Measurements from ENCODE around the gene DRC7. TPM values are rescaled to one million over a fixed set of nuclear protein-coding genes. Genes with fewer than 3 reads are reported as not detected.
"Not testable (repeated sequence)": the region's sequence is repeated elsewhere in the genome, so short reads cannot be mapped to it uniquely, and the experiment has no call there.

The DRC7 gene
- total RNA-seq, 1 experiment from 2014 or later: not detected

DNA sequence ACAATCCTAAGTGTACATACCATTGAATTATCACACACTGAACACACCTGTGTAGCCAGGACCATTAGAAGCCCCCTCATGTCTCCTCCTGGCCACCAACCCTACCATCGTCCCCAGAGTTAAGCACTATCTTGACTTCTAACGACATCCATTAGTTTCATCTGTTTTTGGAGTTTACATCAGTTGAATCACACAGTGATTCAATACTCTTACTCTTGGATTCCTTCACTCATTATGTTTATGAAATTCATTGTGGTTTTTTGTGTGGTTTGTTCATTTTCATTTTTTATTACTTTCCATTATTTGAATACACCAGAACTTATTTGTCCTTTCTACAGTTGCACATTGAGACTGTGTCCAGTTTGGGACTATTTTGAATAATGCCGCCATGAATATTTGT lies 13.6 kb downstream of the DRC7 start:
- DNase-seq (ENCODE audit: extremely low read depth, low read depth): no peak

DNA sequence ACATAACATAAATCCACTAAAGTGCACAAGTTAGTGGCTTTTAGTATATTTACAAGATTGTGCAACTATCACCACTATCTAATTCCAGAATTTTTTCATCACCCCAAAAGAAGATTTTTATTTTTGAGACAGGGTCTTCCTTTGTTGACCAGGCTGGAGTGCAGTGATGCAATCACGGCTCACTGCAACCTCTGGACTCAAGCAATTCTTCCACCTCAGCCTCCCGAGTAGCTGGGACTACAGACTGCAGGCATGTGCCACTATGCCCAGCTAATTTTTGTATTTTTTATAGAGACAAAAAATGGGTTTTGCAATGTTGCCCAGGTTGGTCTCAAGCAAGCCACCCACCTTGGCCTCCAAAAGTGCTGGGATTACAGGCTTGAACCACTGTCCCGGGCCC lies 15.1 kb downstream of the DRC7 start:
- no peak for DNase-seq (ENCODE audit: extremely low read depth, low read depth)

DNA sequence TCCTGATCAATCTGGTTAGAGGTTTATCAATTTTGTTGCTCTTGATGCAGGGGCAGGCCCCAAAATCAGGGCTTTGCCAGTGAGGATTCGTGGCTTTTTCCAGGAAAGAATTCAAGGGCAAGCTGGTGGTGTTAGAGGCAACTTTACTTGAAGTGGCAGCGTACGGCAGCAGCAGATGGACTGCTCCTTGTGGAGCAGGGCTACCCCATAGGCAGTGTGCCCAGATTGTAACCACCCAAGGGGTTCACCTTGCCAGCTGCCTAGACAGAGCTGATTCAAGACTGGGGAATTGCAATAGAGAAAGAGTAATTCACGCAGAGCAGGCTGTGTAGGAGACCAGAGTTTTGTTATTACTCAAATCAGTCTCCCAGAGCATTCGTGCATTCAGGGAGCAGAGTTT lies 16.7 kb downstream of the DRC7 start:
- no peak for DNase-seq (ENCODE audit: extremely low read depth, low read depth)

DNA sequence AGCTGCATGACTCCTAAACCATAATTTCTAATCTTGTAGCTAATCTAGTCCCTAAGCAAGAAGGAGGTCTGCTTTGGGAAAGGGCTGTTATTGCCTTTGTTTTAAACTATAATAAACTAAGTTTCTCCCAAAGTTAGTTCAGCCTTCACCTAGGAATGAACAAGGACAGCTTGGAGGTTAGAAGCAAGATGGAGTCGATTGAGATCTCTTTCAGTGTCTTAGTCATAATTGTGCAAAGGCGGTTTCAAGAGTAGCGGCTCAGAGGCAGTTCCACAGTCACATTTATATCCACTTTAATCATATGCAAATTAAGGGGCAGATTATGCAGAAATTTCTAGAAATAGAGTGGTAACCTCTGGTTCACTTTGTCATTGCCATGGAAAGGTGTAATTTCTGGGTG lies 17.4 kb downstream of the DRC7 start:
- no peak for DNase-seq (ENCODE audit: extremely low read depth, low read depth)

DNA sequence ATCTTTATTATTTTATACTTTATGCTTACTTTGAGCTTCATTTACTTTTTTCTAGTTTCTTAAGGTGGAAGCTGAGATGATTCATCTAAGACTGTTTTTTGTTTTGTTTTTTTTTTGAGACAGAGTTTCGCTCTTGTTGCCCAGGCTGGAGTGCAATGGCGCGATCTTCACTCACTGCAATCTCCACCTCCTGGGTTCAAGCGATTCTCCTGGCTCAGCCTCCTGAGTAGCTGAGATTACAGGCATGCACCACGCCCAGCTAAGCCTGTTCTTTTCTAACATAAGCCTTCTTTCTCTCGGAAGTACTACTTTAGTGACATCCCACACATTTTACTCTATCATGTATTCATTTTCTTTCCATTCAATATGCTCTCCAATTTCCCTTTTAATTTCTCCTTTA lies 18.0 kb downstream of the DRC7 start:
- not testable (repeated sequence) for DNase-seq (ENCODE audit: extremely low read depth, low read depth)

DNA sequence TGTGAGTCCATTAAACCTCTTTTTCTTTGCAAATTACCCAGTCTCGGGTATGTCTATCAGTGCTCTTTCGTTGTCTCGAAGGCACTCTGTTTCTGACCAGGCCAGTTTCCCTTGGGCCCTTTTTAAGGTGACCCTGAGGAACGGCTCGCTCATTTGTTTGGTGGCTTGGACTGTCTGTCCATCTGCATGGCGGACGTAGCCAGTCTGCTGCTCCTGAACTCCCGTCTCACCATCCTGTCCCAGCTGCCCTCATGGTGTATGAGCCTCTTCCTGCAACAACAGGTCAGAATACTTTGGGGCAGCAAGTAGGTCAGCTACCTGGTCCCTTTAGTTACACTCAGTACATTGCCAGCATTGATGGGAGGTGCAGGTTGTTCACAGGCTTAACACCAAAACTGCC lies 19.0 kb downstream of the DRC7 start:
- no peak for DNase-seq (ENCODE audit: extremely low read depth, low read depth)

DNA sequence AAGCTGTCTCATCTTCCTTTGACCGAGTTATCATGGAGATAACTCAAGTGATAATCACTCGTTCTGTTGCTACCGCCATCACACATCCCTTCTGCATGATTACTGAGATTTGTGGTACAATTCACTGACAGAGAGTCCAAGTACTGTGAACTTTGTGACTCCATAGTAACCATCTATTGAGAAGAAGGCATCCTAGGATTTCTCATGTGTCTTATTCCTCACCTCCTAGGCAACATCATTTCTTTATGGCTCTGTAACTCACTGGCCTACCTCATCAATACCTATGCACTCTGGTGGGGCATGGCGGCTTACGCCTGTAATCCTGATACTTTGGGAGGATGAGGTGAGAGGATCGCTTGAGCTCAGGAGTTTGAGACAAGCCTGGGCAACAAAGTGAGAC lies 19.4 kb downstream of the DRC7 start:
- no peak for DNase-seq (ENCODE audit: extremely low read depth, low read depth)

DNA sequence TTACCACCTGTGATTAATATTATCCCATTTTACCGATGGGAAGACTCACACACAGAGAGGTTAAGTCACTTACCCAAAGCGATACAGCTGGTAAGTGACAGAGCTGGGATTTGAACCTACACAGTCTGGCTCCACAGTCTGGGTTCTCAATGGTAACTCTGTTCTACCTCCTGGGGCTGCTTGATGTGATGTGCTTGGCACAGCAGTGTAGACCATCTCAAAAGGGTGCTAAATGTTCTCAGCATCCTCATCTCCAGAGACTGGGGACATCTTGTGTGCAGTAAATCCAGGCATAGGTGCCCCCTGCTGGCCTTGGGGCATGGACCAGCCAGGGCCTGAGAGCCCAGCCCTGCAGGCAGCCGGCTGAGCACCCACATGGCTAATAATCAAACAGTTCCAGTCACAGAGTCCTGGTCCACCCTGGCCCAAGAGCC lies 25.6 kb downstream of the DRC7 start:
- peak; percentile 63 for DNase-seq (ENCODE audit: extremely low read depth, low read depth)

DNA sequence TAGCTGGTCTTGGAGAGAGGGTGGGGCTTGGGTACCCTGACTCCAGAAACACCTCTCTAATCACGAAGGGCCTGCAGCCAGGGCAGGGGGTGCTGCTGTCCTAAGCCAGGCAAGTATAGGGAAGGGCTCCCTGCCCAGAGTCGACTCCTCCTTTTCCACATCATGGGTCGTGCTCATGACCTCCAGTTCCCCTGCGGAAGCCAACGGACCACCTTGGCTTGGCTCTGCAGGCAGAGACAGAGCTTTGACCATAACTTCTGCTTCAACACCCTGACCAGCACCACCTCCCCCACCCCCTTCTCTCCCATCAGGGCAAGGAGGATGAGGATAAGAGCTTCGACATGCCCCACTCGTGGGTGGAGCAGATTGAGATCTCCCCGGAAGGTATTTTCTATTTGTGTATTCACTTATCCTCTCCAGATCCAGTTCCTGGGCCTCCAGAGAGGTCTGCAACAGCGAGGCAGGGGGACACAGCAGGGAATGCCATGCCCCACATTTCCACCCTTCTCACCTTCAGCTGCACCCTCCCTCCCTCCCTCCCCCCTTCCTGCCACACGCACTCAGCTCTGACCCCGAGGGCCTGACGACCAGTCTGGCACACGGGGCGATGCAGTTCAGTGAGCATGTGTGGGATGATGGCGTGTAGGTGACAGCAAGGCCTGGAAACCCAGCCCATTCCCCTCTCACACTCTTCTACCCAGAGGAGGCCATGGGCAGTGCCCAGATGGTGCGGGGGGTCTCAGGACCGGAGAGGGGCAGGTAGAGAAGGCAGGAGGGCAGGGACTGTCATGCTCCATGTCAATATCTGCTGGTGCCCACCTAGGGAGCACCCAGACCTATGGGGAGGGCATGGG lies 27.0 kb downstream of the DRC7 start:
- no peak for DNase-seq (ENCODE audit: extremely low read depth, low read depth)

DNA sequence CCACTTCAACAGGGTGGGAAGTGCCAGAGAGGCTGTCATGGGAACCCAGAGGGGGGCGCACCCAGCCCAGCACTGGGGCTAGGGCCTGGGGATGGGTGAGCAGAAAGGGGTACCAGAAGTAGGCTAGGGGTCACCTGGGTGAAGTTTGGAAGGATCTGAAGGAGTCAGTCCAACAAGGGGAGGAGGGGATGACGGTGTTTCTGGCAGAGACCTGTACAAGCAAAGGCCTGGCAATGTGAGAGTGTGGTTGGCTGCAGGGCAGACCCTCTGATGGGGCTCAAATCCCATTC lies 27.5 kb downstream of the DRC7 start:
- DNase-seq (ENCODE audit: extremely low read depth, low read depth): no peak

DNA sequence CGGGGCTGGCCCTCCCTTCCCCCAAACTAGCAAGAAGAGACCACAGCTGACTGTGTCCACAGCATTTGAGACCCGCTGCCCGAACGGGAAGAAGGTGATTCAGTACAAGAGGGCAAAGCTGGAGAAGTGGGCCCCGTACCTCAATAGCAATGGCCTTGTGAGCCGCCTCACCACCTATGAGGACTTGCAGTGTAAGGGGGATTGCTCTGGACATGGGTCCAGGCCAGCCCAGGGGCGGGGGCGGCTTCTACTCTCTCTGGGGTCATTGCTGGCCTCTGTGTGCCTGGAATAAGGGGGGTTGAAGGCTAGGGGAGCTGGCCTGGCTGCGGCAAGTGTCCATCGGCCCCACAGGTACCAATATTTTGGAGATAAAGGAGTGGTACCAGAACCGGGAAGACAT lies 28.0 kb downstream of the DRC7 start:
- DNase-seq (ENCODE audit: extremely low read depth, low read depth): no peak

DNA sequence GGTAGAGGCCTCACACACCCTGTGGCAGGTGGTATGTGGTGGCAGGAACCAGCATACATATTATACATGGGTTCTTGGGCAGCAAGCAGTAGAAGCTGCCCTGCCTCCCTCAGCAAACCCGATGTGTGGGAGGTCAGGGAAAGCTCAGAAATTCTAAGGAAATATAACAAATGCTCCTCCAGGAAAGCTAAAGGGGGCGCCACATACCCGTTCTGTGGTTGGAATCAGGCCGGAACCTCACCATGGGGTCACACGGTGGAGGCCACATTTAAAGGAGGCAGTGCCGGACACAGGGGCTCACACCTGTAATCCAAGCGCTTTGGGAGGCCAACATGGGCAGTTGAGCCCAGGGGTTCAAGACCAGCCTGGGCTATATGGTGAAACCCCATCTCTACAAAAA lies 28.6 kb downstream of the DRC7 start:
- no peak for DNase-seq (ENCODE audit: extremely low read depth, low read depth)

DNA sequence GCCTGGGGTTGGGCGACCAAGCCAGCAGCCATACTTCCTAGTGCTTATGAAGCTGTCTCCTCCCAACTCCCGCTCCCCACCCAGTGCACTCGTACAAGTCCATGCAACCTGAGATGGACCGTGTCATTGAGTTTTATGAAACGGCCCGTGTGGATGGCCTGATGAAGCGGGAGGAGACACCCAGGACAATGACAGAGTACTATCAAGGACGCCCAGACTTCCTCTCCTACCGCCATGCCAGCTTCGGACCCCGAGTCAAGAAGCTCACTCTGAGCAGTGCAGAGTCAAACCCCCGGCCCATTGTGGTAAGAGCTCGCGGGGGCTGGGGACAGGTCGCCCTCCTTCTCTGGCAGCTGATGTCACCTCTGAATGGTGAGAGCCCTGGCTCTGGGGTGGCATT lies 29.9 kb downstream of the DRC7 start:
- DNase-seq (ENCODE audit: extremely low read depth, low read depth): no peak

DNA sequence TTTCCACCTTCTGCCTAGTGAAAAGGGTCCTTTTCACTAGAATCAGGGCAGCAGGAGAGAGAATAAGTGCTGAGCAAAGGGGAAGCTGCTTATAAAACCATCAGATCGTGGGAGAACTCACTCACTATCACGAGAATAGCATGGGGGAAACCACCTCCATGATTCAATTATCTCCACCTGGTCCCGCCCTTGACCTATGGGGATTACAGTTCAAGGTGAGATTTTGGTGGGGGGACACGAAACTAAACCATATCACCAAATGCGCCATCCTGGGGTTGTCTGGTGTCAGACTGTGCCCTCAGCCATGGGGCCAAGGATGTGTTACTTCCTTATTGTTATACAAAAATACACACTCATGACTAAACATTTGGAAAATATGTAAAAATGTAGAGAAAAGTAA lies 30.5 kb downstream of the DRC7 start:
- no peak for DNase-seq (ENCODE audit: extremely low read depth, low read depth)

DNA sequence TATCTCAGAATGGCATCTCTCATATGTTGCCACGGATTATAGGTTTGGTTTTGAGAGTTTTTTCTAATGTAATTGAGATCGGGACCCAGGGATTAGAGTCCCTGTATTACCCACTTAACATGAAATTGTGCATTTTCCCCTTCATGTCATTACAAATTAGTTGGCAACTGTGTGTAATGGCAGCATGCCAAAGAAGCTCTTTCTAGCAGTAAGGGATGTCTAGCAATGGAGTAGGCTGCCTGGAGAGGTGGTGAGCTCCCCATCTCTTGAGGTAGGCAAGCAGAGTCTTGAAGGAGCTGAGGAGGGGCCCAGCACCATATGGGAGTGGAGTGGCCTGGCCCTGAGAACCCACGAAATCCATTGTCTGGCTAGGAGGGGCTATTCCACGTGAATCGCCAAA lies 30.9 kb downstream of the DRC7 start:
- DNase-seq (ENCODE audit: extremely low read depth, low read depth): no peak

DNA sequence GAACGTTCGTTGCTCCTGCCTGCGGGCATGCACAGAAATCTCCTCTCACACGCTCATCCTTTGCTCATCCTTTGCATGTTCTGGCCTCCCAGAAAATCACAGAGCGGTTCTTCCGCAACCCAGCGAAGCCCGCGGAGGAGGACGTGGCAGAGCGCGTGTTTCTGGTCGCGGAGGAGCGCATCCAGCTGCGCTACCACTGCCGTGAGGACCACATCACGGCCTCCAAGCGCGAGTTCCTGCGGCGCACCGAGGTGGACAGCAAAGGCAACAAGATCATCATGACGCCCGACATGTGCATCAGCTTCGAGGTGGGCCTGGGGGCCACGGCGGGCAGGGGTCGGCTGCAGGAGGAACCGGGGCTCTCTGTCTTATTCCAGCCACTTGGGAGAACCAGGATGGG lies 31.4 kb downstream of the DRC7 start:
- DNase-seq (ENCODE audit: extremely low read depth, low read depth): no peak

DNA sequence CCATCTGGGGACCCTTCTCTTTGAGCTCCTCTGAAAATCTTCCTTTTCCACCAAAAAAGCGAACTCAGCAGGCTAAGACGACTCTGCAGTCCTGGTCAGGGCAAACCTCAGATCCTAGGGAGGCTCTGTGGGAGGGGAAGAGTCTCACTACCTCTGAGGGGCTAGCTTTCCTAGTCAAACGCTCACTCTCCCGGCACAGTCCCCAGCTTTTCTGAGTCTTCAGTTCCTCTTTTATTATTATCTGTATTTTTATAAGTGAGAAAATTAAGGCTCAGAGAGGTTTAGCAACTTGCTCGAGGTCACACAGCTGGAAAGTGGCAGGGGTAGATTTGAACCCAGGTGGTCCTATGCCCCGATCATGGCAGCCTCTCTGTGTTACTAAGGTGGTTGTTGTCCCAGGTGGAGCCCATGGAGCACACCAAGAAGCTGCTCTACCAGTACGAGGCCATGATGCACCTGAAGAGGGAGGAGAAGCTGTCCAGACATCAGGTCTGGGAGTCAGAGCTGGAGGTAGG lies 31.9 kb downstream of the DRC7 start:
- no peak for DNase-seq (ENCODE audit: extremely low read depth, low read depth)

DNA sequence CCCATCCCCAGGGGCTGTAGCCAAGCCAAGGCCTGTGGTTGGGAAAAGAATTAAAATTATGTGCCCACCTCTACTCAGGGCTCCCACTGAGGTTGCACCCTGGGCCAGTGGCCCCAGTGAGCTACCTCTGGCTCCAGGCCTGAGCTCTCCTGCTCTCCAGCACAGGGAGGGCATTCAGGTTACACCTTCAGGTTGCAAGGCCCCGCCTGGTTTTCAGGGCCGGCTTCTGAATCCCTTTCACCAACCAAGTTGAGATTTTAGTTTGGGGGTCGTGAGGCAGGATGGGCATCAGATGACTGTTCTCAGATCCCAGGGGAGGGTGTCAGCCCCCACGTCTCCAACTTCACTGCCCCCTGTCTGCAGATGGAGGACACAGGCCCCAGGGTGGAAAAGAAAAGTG lies 33.0 kb downstream of the DRC7 start:
- DNase-seq (ENCODE audit: extremely low read depth, low read depth): no peak

DNA sequence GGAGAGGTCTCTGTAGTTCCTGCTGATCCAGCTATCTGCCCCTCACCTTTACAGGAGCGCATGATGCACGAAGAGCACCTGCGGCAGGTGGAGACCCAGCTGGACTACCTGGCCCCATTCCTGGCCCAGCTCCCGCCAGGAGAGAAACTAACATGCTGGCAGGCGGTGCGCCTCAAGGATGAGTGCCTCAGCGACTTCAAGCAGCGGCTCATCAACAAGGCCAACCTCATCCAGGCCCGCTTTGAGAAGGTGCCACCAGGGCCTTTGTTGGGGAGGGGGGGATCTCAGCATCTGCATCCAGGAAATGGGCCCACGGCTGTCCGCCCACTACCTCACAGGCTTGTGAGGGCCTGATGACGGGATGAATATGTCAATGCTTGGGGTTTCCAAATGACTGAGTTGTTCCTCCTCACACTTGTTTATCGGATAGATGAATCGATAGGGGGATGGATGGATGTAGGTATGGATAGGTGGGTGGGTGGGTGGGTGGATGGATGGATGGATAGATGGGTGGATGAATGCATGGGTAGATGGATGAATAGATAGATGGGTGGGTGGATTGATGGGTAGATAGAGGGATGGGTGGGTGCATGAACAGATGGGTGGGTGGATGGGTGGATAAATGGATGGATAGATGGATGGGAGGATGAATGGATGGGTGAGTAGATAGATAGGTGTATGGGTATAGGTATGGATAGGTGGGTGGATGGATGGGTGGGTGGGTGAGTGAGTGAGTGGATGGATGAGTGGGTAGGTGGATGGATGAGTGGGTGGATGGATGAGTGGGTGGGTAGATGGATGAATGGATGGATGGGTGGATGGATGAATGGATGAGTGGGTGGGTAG lies 34.0 kb downstream of the DRC7 start:
- no peak for DNase-seq (ENCODE audit: extremely low read depth, low read depth)

DNA sequence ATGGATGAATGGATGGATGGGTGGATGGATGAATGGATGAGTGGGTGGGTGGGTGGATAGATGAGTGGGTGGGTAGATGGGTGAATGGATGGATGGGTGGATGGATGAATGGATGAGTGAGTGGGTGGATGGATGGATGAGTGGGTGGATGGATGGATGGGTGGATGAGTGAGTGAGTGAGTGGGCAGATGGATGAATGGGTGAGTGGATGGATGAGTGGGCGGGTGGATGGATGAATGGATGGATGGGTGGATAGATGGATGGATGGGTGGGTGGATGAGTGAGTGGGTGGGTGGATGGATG lies 34.5 kb downstream of the DRC7 start:
- no peak for DNase-seq (ENCODE audit: extremely low read depth, low read depth)

DNA sequence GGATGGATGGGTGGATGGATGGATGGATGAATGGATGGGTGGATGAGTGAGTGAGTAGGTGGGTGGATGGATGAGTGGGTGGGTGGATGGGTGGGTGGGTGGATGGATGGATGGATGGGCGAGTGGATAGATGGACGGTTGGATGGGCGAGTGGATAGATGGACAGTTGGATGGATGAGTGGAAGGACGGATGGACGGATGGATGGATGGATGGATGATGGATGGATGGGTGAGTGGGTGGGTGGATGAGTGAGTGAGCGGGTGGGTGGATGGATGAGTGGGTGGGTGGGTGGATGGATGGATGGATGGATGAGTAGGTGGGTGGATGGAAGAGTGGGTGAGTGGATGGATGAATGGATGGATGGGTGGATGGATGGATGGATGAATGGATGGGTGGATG lies 35.2 kb downstream of the DRC7 start:
- DNase-seq (ENCODE audit: extremely low read depth, low read depth): not testable (repeated sequence)

All from NCI-H460 (cell line).